Stomach (tissue), 4 donors: ENCODE measurements around the gene EID2B.

Experiments used
- CTCF ChIP-seq, 7 experiments: fragments of 450-650 bp in 4 of 7; fragments of 200-600 bp in 3 of 7; sonication (generic) in 3 of 7; IDR thresholded peaks; one replicate each; pipeline ENCODE4 v1.5.1; 2016 to 2019; ENCODE audit warnings: antibody characterized with exemption in 7 of 7, control low read depth in 2 of 7, mild to moderate bottlenecking in 1 of 7
- EP300 ChIP-seq: sonication (generic); formaldehyde crosslinking; IDR thresholded peaks from one replicate; pipeline ENCODE4 v1.6.1; 2017; ENCODE audit warnings: antibody characterized with exemption
- POLR2A ChIP-seq, 4 donors: fragments of 450-650 bp; IDR thresholded peaks; one replicate each; pipeline ENCODE4 v1.6.1; 2016; ENCODE audit warnings: antibody characterized with exemption in 4 of 4, control low read depth in 2 of 4, mild to moderate bottlenecking in 1 of 4, moderate library complexity in 1 of 4
- POLR2AphosphoS5 ChIP-seq, 3 donors: sonication (generic); formaldehyde crosslinking; IDR thresholded peaks; one replicate each; pipeline ENCODE4 v1.6.1; 2016; ENCODE audit warnings: antibody characterized with exemption in 3 of 3

GRCh38 chr19:39544226-39544903 lies 11.7 kb upstream of the EID2B start:
- TF ChIP-seq CTCF (IDR thresholded peaks at IDR 0.05) = no peak
- TF ChIP-seq POLR2A (IDR thresholded peaks at IDR 0.05) = no peak
- TF ChIP-seq EP300 = no peak
- TF ChIP-seq POLR2AphosphoS5 (IDR thresholded peaks at IDR 0.05) = no peak
